CD4-positive, alpha-beta T cell treated with Interleukin-4 for 1 hour (primary cell): ENCODE measurements around the gene LMX1B.

Experiments used
- DNase-seq, 2 donors: peaks; one replicate each; pipeline ENCODE4 v3.0.0-alpha.2; 2020 to 2022

The LMX1B gene

GRCh38 chr9:126605792-126606482 lies 7.8 kb upstream of the LMX1B start:
- DNase-seq, result no peak

- DNase-seq, result no peak
Measured at GRCh38 chr9:126606483-126606870, 7.3 kb upstream of the LMX1B start.

GRCh38 chr9:126607086-126607485 lies 6.6 kb upstream of the LMX1B start:
- no peak for DNase-seq

- no peak for DNase-seq
Measured at GRCh38 chr9:126607731-126608130, 6.0 kb upstream of the LMX1B start.

- DNase-seq, result no peak
Measured at GRCh38 chr9:126608551-126608950, 5.2 kb upstream of the LMX1B start.

GRCh38 chr9:126609191-126609590 lies 4.5 kb upstream of the LMX1B start:
- DNase-seq, result no peak

GRCh38 chr9:126609711-126610388 lies 3.9 kb upstream of the LMX1B start:
- no peak for DNase-seq

- DNase-seq, result no peak
Measured at GRCh38 chr9:126611193-126611591, 2.5 kb upstream of the LMX1B start.

GRCh38 chr9:126611592-126612325 lies 2.0 kb upstream of the LMX1B start:
- peak; percentile 68 to 69 for DNase-seq

- DNase-seq, result no peak
Measured at GRCh38 chr9:126612326-126612812, 1.4 kb upstream of the LMX1B start.

GRCh38 chr9:126612813-126613641 lies 701 bp upstream of the LMX1B start:
- DNase-seq, result no peak

GRCh38 chr9:126614088-126614454 lies 343 bp downstream of the LMX1B start:
- DNase-seq, result no peak

- no peak for DNase-seq
Measured at GRCh38 chr9:126614455-126615244, 922 bp downstream of the LMX1B start.

- DNase-seq, result no peak
Measured at GRCh38 chr9:126615245-126615790, 1.6 kb downstream of the LMX1B start.

- DNase-seq, result no peak
Measured at GRCh38 chr9:126615791-126616447, 2.2 kb downstream of the LMX1B start.

GRCh38 chr9:126616521-126616976 lies 2.8 kb downstream of the LMX1B start:
- no peak for DNase-seq

- no peak for DNase-seq
Measured at GRCh38 chr9:126617003-126617822, 3.5 kb downstream of the LMX1B start.

GRCh38 chr9:126617823-126618165 lies 4.1 kb downstream of the LMX1B start:
- no peak for DNase-seq

- no peak for DNase-seq
Measured at GRCh38 chr9:126618190-126618584, 4.5 kb downstream of the LMX1B start.
